ENCODE results near the gene TIMP3. TPM values are rescaled to one million over a fixed set of nuclear protein-coding genes. Genes with fewer than 3 reads are reported as not detected.

Gene TIMP3
- total and polyA plus RNA-seq, 10 donors = 19.7 to 689 (median 367) TPM

DNA sequence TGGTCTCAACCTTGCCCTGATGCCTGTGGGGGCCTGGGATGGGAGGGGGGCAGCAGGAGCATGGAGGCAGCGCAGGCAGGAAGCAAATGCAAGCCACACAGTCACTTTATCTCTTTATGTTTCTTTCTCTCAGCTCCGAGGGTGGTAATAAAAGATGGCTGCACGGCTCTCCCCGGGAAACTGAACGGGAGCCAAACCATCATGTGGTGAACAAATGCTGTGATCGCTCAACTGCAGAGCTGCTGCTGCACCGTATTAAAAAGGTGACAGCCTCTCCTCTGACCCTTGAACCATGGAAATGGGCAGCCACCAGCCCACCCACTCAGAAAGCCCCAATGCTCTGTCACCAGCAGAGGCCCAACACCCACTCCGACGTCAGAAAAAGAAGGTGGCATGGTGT lies 110.0 kb downstream of the TIMP3 start:
- Histone ChIP-seq H3K27me3 (replicated peaks in 1 of 7) (no peaks in the 10 kb centered on the region), H3K4me1 (no peaks in the 10 kb centered on the region), H3K4me3 (no peak overlapping the region), H3K9me3 (peaks cover 0 to 14% (median 3%) of the 10 kb centered on the region in 8 donors), H3K27ac (no peak overlapping the region), H3K36me3 (no peaks in the 10 kb centered on the region)
- no peak for TF ChIP-seq POLR2A (IDR thresholded peaks at IDR 0.05)
- TF ChIP-seq, protein P1, sequence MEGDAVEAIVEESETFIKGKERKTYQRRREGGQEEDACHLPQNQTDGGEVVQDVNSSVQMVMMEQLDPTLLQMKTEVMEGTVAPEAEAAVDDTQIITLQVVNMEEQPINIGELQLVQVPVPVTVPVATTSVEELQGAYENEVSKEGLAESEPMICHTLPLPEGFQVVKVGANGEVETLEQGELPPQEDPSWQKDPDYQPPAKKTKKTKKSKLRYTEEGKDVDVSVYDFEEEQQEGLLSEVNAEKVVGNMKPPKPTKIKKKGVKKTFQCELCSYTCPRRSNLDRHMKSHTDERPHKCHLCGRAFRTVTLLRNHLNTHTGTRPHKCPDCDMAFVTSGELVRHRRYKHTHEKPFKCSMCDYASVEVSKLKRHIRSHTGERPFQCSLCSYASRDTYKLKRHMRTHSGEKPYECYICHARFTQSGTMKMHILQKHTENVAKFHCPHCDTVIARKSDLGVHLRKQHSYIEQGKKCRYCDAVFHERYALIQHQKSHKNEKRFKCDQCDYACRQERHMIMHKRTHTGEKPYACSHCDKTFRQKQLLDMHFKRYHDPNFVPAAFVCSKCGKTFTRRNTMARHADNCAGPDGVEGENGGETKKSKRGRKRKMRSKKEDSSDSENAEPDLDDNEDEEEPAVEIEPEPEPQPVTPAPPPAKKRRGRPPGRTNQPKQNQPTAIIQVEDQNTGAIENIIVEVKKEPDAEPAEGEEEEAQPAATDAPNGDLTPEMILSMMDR (IDR thresholded peaks at IDR 0.05 in 8 of 11, conservative IDR thresholded peaks at IDR 0.05 in 3 of 11) = no peak
- TF ChIP-seq POLR2AphosphoS5 (IDR thresholded peaks at IDR 0.05) = no peak
- intact Hi-C loops (cut with DNase I; ENCODE audit: low total_unique reads) = no loop called here
- 61 to 66% (median 63%) methylated on average over 9 of the region's 9 CpGs for WGBS, 5 donors
- DNase-seq = no peak

All from spleen (tissue), 11 donors.